Body of pancreas (tissue), 4 donors: ENCODE data around the gene CCR6.

Source experiments
- POLR2A ChIP-seq, 3 donors: fragments of 450-650 bp; IDR thresholded peaks; one replicate each; pipeline ENCODE4 v1.6.1; 2016; ENCODE audit warnings: antibody characterized with exemption in 3 of 3, mild to moderate bottlenecking in 2 of 3
- TF ChIP-seq, protein P1 (sequence below), 7 experiments: fragments of 450-650 bp in 4 of 7; fragments of 200-600 bp in 3 of 7; sonication (generic) in 3 of 7; IDR thresholded peaks; one replicate each; pipeline ENCODE4 v1.5.1; 2016 to 2019; ENCODE audit warnings: antibody characterized with exemption in 7 of 7

DNA sequence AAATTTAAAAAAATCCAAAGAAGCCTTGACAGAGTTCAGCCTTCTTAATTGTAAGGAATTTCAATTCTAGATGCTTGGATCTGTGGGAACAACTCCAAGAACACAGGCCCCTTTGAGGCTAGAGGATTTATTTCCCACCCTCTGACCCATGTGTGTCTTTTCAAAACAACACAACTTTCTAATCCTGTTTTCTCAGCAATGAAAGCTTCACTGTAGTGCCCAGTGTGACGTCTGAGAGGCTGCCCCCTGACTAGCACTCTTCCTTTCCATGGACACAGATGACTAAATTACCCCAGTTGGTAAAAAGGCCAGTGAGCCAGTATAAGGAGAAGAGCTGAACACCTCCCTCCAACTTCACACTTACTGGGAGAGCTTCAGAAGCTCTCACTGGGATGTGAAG is 16.5 kb upstream of the CCR6 start:
- TF ChIP-seq, protein P1, sequence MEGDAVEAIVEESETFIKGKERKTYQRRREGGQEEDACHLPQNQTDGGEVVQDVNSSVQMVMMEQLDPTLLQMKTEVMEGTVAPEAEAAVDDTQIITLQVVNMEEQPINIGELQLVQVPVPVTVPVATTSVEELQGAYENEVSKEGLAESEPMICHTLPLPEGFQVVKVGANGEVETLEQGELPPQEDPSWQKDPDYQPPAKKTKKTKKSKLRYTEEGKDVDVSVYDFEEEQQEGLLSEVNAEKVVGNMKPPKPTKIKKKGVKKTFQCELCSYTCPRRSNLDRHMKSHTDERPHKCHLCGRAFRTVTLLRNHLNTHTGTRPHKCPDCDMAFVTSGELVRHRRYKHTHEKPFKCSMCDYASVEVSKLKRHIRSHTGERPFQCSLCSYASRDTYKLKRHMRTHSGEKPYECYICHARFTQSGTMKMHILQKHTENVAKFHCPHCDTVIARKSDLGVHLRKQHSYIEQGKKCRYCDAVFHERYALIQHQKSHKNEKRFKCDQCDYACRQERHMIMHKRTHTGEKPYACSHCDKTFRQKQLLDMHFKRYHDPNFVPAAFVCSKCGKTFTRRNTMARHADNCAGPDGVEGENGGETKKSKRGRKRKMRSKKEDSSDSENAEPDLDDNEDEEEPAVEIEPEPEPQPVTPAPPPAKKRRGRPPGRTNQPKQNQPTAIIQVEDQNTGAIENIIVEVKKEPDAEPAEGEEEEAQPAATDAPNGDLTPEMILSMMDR (IDR thresholded peaks at IDR 0.05), result no peak
- no peak for TF ChIP-seq POLR2A (IDR thresholded peaks at IDR 0.05)
